ENCODE results near the gene CCER1. TPM values are rescaled to one million over a fixed set of nuclear protein-coding genes. Genes with fewer than 3 reads are reported as not detected.

Gene CCER1
- total RNA-seq, 1 experiment from 2014 or later: not detected

GRCh38 chr12:90921536-90921935 is 33.4 kb downstream of the CCER1 start:
- CTCF ChIA-PET: no interaction called here
- no peaks in the 10 kb centered on the region for H3K4me1 ChIP-seq (ENCODE audit: control insufficient read depth, insufficient read depth, low read length)

GRCh38 chr12:90920222-90920621 is 34.8 kb downstream of the CCER1 start:
- no TSS peak for BruUV-seq (replicated peaks)
- POLR2A ChIA-PET: no interaction called here
- TF ChIP-seq POLR2AphosphoS5 (IDR thresholded peaks at IDR 0.05; ENCODE audit: low read depth, low read length): no peak
- TF ChIP-seq REST (IDR thresholded peaks at IDR 0.05; ENCODE audit: insufficient read depth in 1 of 2, low read depth in 2 of 2, low read length in 1 of 2): no peak
- no peak for TF ChIP-seq TCF7L2 (IDR thresholded peaks at IDR 0.05; ENCODE audit: low read depth, low read length)
- no peak for TF ChIP-seq CTCF (IDR thresholded peaks at IDR 0.05)
- TF ChIP-seq SIN3A (IDR thresholded peaks at IDR 0.05; ENCODE audit: borderline replicate concordance, insufficient read depth, low read depth, low read length): no peak
- no peaks in the 10 kb centered on the region for H3K4me1 ChIP-seq (ENCODE audit: control insufficient read depth, insufficient read depth, low read length)
- CTCF ChIA-PET: no interaction called here
- no peak for ATAC-seq
- H3K27me3 ChIP-seq (ENCODE audit: control insufficient read depth, insufficient read depth, low read length): no peaks in the 10 kb centered on the region
- no peaks in the 10 kb centered on the region for H3K9me3 ChIP-seq (ENCODE audit: control insufficient read depth, insufficient read depth, low read depth, low read length)
- intact Hi-C loops (cut with micrococcal nuclease; ENCODE audit: unreplicated experiment): no loop called here
- no peak for DNase-seq (ENCODE audit: low read depth, low spot score)
- H3K36me3 ChIP-seq (ENCODE audit: control insufficient read depth, insufficient read depth, low read length): no peaks in the 10 kb centered on the region
- H3K27ac ChIP-seq (ENCODE audit: low read length): no peak overlapping the region
- no peak overlapping the region for H3K4me3 ChIP-seq (ENCODE audit: low read depth in 2 of 2, low read length in 2 of 2)
- in situ Hi-C loops (cut with HindIII; ENCODE audit: low pct_unique_long_range_greater_than_20kb, low sequenced_read_pairs): no loop called here

More at GRCh38 chr12:90921536-90921935, 33.4 kb downstream of the CCER1 start:
- no peak for ATAC-seq
- no peak overlapping the region for H3K4me3 ChIP-seq (ENCODE audit: low read depth in 2 of 2, low read length in 2 of 2)
- POLR2A ChIA-PET: no interaction called here
- no peaks in the 10 kb centered on the region for H3K27me3 ChIP-seq (ENCODE audit: control insufficient read depth, insufficient read depth, low read length)
- intact Hi-C loops (cut with micrococcal nuclease; ENCODE audit: unreplicated experiment) (no loop called here), in situ Hi-C loops (cut with HindIII; ENCODE audit: low pct_unique_long_range_greater_than_20kb, low sequenced_read_pairs) (no loop called here)
- BruUV-seq (replicated peaks): no TSS peak
- TF ChIP-seq SIN3A (IDR thresholded peaks at IDR 0.05; ENCODE audit: borderline replicate concordance, insufficient read depth, low read depth, low read length): no peak
- TF ChIP-seq CTCF (IDR thresholded peaks at IDR 0.05): no peak
- no peak for TF ChIP-seq POLR2AphosphoS5 (IDR thresholded peaks at IDR 0.05; ENCODE audit: low read depth, low read length)
- no peak for TF ChIP-seq REST (IDR thresholded peaks at IDR 0.05; ENCODE audit: insufficient read depth in 1 of 2, low read depth in 2 of 2, low read length in 1 of 2)
- no peak for TF ChIP-seq TCF7L2 (IDR thresholded peaks at IDR 0.05; ENCODE audit: low read depth, low read length)
- H3K9me3 ChIP-seq (ENCODE audit: control insufficient read depth, insufficient read depth, low read depth, low read length): no peaks in the 10 kb centered on the region; the same call in 1 of the 2 replicates
- H3K36me3 ChIP-seq (ENCODE audit: control insufficient read depth, insufficient read depth, low read length): no peaks in the 10 kb centered on the region
- H3K27ac ChIP-seq (ENCODE audit: low read length): no peak overlapping the region
- DNase-seq (ENCODE audit: low read depth, low spot score): no peak

All from Panc1 (cell line).